Upper lobe of left lung (tissue), 6 donors: ENCODE measurements around the gene NT5DC4. TPM values are rescaled to one million over a fixed set of nuclear protein-coding genes. Genes with fewer than 3 reads are reported as not detected.
A peak's percentile ranks its signal among the peaks of the same experiment; 100 is the strongest.
"Not testable (repeated sequence)": the region's sequence is repeated elsewhere in the genome, so short reads cannot be mapped to it uniquely, and the experiment has no call there.

Experiments
- ATAC-seq, 2 donors: fragments of 200-7000 bp; cut with Tn5 transposase; one replicate each; pipeline ENCODE4 v1.9.1; 2022; ENCODE audit warnings: mild to moderate bottlenecking in 2 of 2, moderate library complexity in 2 of 2; ENCODE audit not compliant: low FRiP score in 2 of 2
- DNase-seq, 2 donors: peaks; one replicate each; pipeline ENCODE4 v3.0.0-alpha.2; 2019 to 2020
- H3K27ac ChIP-seq, 4 donors: fragments of 200-600 bp; sonication (generic); one replicate each; pipeline ENCODE4 v1.5.1; 2016 to 2019
- H3K27me3 ChIP-seq, 4 donors: fragments of 200-600 bp; sonication (generic); one replicate each; pipeline ENCODE4 v1.5.1; 2017 to 2019
- H3K36me3 ChIP-seq, 4 donors: fragments of 200-600 bp; sonication (generic); one replicate each; pipeline ENCODE4 v1.5.1; 2016 to 2019
- H3K4me1 ChIP-seq, 4 donors: fragments of 200-600 bp; sonication (generic); one replicate each; pipeline ENCODE4 v1.5.1; 2018 to 2019
- H3K4me3 ChIP-seq, 4 donors: fragments of 200-600 bp; sonication (generic); one replicate each; pipeline ENCODE4 v1.5.1; 2017 to 2019; ENCODE audit warnings: mild to moderate bottlenecking in 2 of 4, moderate library complexity in 1 of 4
- H3K9me3 ChIP-seq, 4 donors: fragments of 200-600 bp; sonication (generic); one replicate each; pipeline ENCODE4 v1.5.1; 2018 to 2019
- EP300 ChIP-seq, 4 donors: sonication (generic); formaldehyde crosslinking; IDR thresholded peaks; one replicate each; pipeline ENCODE4 v1.5.1; 2017; ENCODE audit warnings: antibody characterized with exemption in 4 of 4, control low read depth in 2 of 4
- POLR2A ChIP-seq, 4 donors: fragments of 450-650 bp; IDR thresholded peaks; one replicate each; pipeline ENCODE4 v1.5.1; 2016 to 2017; ENCODE audit warnings: antibody characterized with exemption in 4 of 4, mild to moderate bottlenecking in 2 of 4
- POLR2AphosphoS5 ChIP-seq, 2 donors: sonication (generic); formaldehyde crosslinking; IDR thresholded peaks; one replicate each; pipeline ENCODE4 v1.5.1; 2017; ENCODE audit warnings: antibody characterized with exemption in 2 of 2
- WGBS, 2 donors: methylation state at CpG; one replicate each; pipeline ENCODE4 v1.1.5; 2017 to 2018; 5-methylcytosine and 5-hydroxymethylcytosine counted together
- total RNA-seq, 6 donors: library from RNA; depleted of rRNA in 4 of 6; stranded (reverse); fragments of >200 nt in 4 of 6; gene quantifications; one replicate each; pipeline versions ENCODE4 v1.1.0 to v1.2.1, GENCODE V29; 2016 to 2021
- TF ChIP-seq, protein P1 (sequence below), 6 experiments: fragments of 450-650 bp in 4 of 6; fragments of 200-600 bp in 2 of 6; sonication (generic) in 2 of 6; IDR thresholded peaks; one replicate each; pipeline ENCODE4 v1.5.1; 2016 to 2019; ENCODE audit warnings: antibody characterized with exemption in 6 of 6
- donor health status: DM: no; HTN: no; CAD: no; lungs with moderate emphysema.
- donor health status: DM: no; HTN: yes; CAD: no; lungs with severe emphysema.

NT5DC4 gene
- total RNA-seq, 6 donors from 2014 or later: 0.55 to 5.2 (median 1.0) TPM; not detected in 2

DNA sequence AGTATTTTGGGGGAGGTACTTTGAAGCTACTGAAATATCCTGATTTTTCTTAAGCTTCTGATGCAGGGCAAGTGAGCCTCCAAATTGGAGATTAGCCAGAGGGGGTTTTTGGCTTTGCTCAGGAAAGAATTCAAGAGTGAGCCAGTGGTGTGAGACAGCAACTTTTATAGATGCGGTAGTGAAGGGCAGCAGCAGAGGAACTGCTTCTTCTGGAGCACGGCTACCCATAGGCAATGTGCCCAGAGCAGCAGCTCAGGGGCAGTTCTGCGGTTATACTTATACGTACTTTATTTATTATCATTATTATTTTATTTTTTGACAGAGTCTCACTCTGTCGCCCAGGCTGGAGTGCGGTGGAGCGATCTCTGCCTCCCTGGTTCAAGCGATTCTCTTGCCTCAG lies 19.8 kb upstream of the NT5DC4 start:
- Histone ChIP-seq H3K4me1 (peaks cover 0 to 6% (median 0%) of the 10 kb centered on the region in 4 donors), H3K36me3 (no peaks in the 10 kb centered on the region), H3K4me3 (no peak overlapping the region), H3K27me3 (no peaks in the 10 kb centered on the region), H3K9me3 (no peaks in the 10 kb centered on the region), H3K27ac (peak overlapping the region; percentile 61 to 79 (median 62))
- WGBS, 2 donors: 60 to 64% methylated on average over 8 of the region's 8 CpGs
- TF ChIP-seq EP300 (IDR thresholded peaks at IDR 0.05): no peak
- TF ChIP-seq, protein P1, sequence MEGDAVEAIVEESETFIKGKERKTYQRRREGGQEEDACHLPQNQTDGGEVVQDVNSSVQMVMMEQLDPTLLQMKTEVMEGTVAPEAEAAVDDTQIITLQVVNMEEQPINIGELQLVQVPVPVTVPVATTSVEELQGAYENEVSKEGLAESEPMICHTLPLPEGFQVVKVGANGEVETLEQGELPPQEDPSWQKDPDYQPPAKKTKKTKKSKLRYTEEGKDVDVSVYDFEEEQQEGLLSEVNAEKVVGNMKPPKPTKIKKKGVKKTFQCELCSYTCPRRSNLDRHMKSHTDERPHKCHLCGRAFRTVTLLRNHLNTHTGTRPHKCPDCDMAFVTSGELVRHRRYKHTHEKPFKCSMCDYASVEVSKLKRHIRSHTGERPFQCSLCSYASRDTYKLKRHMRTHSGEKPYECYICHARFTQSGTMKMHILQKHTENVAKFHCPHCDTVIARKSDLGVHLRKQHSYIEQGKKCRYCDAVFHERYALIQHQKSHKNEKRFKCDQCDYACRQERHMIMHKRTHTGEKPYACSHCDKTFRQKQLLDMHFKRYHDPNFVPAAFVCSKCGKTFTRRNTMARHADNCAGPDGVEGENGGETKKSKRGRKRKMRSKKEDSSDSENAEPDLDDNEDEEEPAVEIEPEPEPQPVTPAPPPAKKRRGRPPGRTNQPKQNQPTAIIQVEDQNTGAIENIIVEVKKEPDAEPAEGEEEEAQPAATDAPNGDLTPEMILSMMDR (IDR thresholded peaks at IDR 0.05): no peak
- TF ChIP-seq POLR2AphosphoS5 (IDR thresholded peaks at IDR 0.05): no peak
- peak in 1 of 4 donors; percentile 6 for TF ChIP-seq POLR2A (IDR thresholded peaks at IDR 0.05)
- ATAC-seq: peak in 1 of 2 donors; percentile 78
- DNase-seq: peak in 1 of 2 donors; percentile 59

DNA sequence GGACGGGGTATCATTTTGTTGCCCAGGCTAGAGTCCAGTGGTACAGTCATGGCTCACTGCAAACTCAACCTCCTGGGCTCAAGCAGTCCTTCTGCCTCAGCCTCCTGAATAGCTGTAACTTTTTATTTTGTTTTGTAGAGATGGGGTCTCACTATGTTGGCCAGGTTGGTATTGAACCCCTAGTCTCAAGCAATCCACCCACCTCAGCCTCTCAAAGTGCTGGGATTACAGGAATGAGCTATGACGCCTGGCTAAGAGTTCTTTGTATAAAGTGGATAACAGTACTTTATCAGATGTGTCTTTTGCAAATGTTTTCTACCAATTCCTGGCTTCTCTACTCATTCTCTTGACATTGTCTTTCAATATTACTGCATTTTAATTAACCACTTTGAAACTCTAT lies 17.1 kb upstream of the NT5DC4 start:
- ATAC-seq (no peak), DNase-seq (no peak)
- Histone ChIP-seq H3K4me3 (no peak overlapping the region), H3K4me1 (peaks cover 0 to 10% (median 0%) of the 10 kb centered on the region in 4 donors), H3K27me3 (no peaks in the 10 kb centered on the region), H3K9me3 (no peaks in the 10 kb centered on the region), H3K27ac (no peak overlapping the region), H3K36me3 (no peaks in the 10 kb centered on the region)
- WGBS, 2 donors: 45 to 71% methylated on average over 2 of the region's 2 CpGs
- TF ChIP-seq, protein P1 (IDR thresholded peaks at IDR 0.05): no peak
- TF ChIP-seq POLR2A (IDR thresholded peaks at IDR 0.05): no peak

DNA sequence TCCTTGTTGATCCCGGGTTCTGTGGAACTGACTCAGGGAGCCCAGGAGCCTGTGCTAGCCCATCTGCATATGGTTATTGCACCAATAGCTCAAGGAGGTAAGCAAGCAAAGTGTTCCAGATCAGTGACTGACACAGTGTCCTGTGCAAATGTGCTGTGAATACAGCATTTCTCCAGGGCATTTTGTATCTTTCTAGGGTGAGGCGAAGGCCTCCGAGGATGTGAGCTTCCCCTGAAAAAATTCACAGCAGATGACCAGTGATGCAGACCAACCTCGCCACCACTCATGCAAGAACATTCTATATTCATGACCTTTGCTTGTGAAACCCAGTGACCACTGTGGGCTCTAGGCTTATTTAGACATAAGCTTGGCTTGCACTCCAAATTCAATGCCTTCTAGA lies 15.2 kb upstream of the NT5DC4 start:
- Histone ChIP-seq H3K36me3 (no peaks in the 10 kb centered on the region), H3K27ac (no peak overlapping the region), H3K4me1 (peaks cover 0 to 9% (median 2%) of the 10 kb centered on the region in 4 donors), H3K9me3 (no peaks in the 10 kb centered on the region), H3K4me3 (no peak overlapping the region), H3K27me3 (no peaks in the 10 kb centered on the region)
- WGBS, 2 donors: 95 to 96% methylated on average over 4 of the region's 4 CpGs
- ATAC-seq: no peak
- TF ChIP-seq POLR2A (IDR thresholded peaks at IDR 0.05) (no peak), POLR2AphosphoS5 (IDR thresholded peaks at IDR 0.05) (no peak), EP300 (IDR thresholded peaks at IDR 0.05) (no peak)
- TF ChIP-seq, protein P1 (IDR thresholded peaks at IDR 0.05): no peak
- no peak for DNase-seq

DNA sequence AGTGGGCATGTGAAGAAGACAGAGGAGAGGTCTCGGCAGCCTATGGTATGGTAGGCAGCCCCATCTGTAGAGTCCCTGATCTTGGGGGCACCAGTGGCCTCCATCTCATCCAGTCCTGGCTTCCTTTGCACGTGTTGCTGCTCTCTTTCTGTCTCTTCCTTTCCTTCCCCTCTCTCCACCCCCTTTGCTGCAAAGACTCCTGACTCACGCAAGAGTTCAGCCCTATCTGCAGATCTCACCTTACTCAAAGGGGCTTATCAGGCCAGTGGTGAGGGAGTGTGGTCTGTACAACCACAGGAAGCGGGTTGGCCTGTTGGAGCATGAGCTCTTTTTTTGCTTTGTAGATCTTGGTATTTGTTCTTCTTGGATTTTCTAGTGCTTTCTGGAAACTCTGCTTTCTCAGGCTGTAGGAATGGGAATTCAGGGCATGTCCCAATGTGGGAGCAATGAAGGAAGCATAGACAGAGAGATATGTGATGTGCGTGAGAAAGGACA lies 14.6 kb upstream of the NT5DC4 start:
- no peak for ATAC-seq

DNA sequence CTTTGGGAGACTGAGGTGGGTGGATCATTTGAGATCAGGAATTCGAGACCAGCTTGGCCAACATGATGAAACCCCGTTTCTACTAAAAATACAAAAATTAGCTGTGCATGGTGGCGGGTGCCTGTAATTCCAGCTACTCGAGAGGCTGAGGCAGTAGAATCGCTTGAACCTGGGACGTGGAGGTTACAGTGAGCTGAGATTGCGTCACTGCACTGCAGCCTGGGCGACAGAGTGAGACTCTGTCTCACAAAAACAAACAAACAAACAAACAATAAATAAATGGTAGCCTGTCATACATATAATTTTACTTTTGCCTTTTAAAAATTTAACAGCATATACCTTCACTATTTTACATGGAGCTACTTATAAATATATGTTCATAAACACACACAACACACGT lies 13.9 kb upstream of the NT5DC4 start:
- not testable (repeated sequence) for H3K27me3 ChIP-seq, DNase-seq, H3K36me3 ChIP-seq, H3K9me3 ChIP-seq, H3K4me1 ChIP-seq, H3K27ac ChIP-seq, H3K4me3 ChIP-seq, ATAC-seq
- 69 to 79% methylated on average over 9 of the region's 9 CpGs for WGBS, 2 donors

More for the DNA sequence above, 14.6 kb upstream of the NT5DC4 start:
- WGBS, 2 donors: 48 to 52% methylated on average over 5 of the region's 5 CpGs
- no peak for DNase-seq
- Histone ChIP-seq H3K4me3 (no peak overlapping the region), H3K27ac (no peak overlapping the region), H3K4me1 (peaks cover 0 to 4% (median 2%) of the 10 kb centered on the region in 4 donors), H3K36me3 (no peaks in the 10 kb centered on the region), H3K9me3 (no peaks in the 10 kb centered on the region), H3K27me3 (no peaks in the 10 kb centered on the region)
- TF ChIP-seq EP300 (IDR thresholded peaks at IDR 0.05): no peak
- no peak for TF ChIP-seq POLR2AphosphoS5 (IDR thresholded peaks at IDR 0.05)
- TF ChIP-seq POLR2A (IDR thresholded peaks at IDR 0.05): no peak
- TF ChIP-seq, protein P1 (IDR thresholded peaks at IDR 0.05): no peak
